ENCODE data around the gene ADSS1. TPM values are rescaled to one million over a fixed set of nuclear protein-coding genes. Genes with fewer than 3 reads are reported as not detected.

The ADSS1 gene
- total RNA-seq, 5 donors from 2014 or later (not counting 1 experiment from before 2014, with no cell fraction given): 2.4 to 5.7 (median 3.5) TPM

- Histone ChIP-seq H3K27me3 (replicated peaks in 1 of 2; ENCODE audit: control insufficient read depth in 2 of 2, extremely low read depth in 1 of 2, insufficient read depth in 2 of 2, low read length in 1 of 2) (peaks cover 0 to 31% of the 10 kb centered on the region in 2 experiments), H3K27ac (ENCODE audit: low read length) (no peak overlapping the region), H3K9me3 (no peaks in the 10 kb centered on the region), H3K4me1 (ENCODE audit: control insufficient read depth in 1 of 2, extremely low read depth in 1 of 2, insufficient read depth in 2 of 2, low read length in 2 of 2) (peaks cover 10 to 25% of the 10 kb centered on the region in 2 experiments), H3K4me3 (ENCODE audit: control insufficient read depth in 1 of 2, extremely low read depth in 1 of 2, low read length in 1 of 2) (peak overlapping the region; percentile 53 to 70), H3K36me3 (ENCODE audit: control insufficient read depth in 2 of 2, extremely low read depth in 1 of 2, insufficient read depth in 1 of 2, low read length in 1 of 2) (no peaks in the 10 kb centered on the region)
- peak in 3 of 4 experiments; percentile 1 to 3 (median 1) for ATAC-seq (replicated peaks in 1 of 4)
- Mint-ChIP-seq H3K9me3 (no peaks in the 10 kb centered on the region), H3K27ac (no peak overlapping the region), H3K36me3 (no peaks in the 10 kb centered on the region), H3K4me1 (peaks cover 5 to 22% (median 12%) of the 10 kb centered on the region in 3 donors), H3K4me3 (peak overlapping the region; percentile 70 to 81 (median 81)), H3K27me3 (no peaks in the 10 kb centered on the region)
- ChIA-PET POLR2A (no interaction called here), CTCF (no interaction called here)
- no peak for DNase-seq
- 48% methylated on average over 10 of the region's 13 CpGs for WGBS (ENCODE audit: insufficient coverage)
Observed at GRCh38 chr14:104678346-104678745, 45.7 kb upstream of the ADSS1 start.

- CTCF ChIA-PET: no interaction called here
- H3K9me3 ChIP-seq: no peaks in the 10 kb centered on the region
- H3K27ac ChIP-seq (ENCODE audit: low read length): no peak overlapping the region
- H3K4me3 Mint-ChIP-seq: peak overlapping the region in 2 of 3 donors; percentile 24 to 81
- H3K27me3 ChIP-seq (replicated peaks in 1 of 2; ENCODE audit: control insufficient read depth in 2 of 2, extremely low read depth in 1 of 2, insufficient read depth in 2 of 2, low read length in 1 of 2): peaks cover 0 to 31% of the 10 kb centered on the region in 2 experiments
- H3K4me1 Mint-ChIP-seq: peaks cover 5 to 20% (median 10%) of the 10 kb centered on the region in 3 donors
- no peaks in the 10 kb centered on the region for H3K36me3 ChIP-seq (ENCODE audit: control insufficient read depth in 2 of 2, extremely low read depth in 1 of 2, insufficient read depth in 1 of 2, low read length in 1 of 2)
- no peaks in the 10 kb centered on the region for H3K27me3 Mint-ChIP-seq
- H3K9me3 Mint-ChIP-seq: no peaks in the 10 kb centered on the region
- peaks cover 10 to 25% of the 10 kb centered on the region in 2 experiments for H3K4me1 ChIP-seq (ENCODE audit: control insufficient read depth in 1 of 2, extremely low read depth in 1 of 2, insufficient read depth in 2 of 2, low read length in 2 of 2)
- 94% methylated on average over 15 of the region's 18 CpGs for WGBS (ENCODE audit: insufficient coverage)
- POLR2A ChIA-PET: no interaction called here
- ATAC-seq (replicated peaks in 1 of 4): no peak
- no peak for DNase-seq
- no peak overlapping the region for H3K27ac Mint-ChIP-seq
- no peaks in the 10 kb centered on the region for H3K36me3 Mint-ChIP-seq
- H3K4me3 ChIP-seq (ENCODE audit: control insufficient read depth in 1 of 2, extremely low read depth in 1 of 2, low read length in 1 of 2): no peak overlapping the region
Observed at GRCh38 chr14:104678901-104679705, 44.9 kb upstream of the ADSS1 start.

GRCh38 chr14:104680056-104680805 lies 43.8 kb upstream of the ADSS1 start:
- no peak for DNase-seq
- no peak overlapping the region for H3K4me3 Mint-ChIP-seq
- Histone ChIP-seq H3K27me3 (replicated peaks in 1 of 2; ENCODE audit: control insufficient read depth in 2 of 2, extremely low read depth in 1 of 2, insufficient read depth in 2 of 2, low read length in 1 of 2) (peaks cover 0 to 31% of the 10 kb centered on the region in 2 experiments), H3K4me1 (ENCODE audit: control insufficient read depth in 1 of 2, extremely low read depth in 1 of 2, insufficient read depth in 2 of 2, low read length in 2 of 2) (peaks cover 13 to 28% of the 10 kb centered on the region in 2 experiments), H3K9me3 (no peaks in the 10 kb centered on the region), H3K36me3 (ENCODE audit: control insufficient read depth in 2 of 2, extremely low read depth in 1 of 2, insufficient read depth in 1 of 2, low read length in 1 of 2) (no peaks in the 10 kb centered on the region), H3K27ac (ENCODE audit: low read length) (no peak overlapping the region), H3K4me3 (ENCODE audit: control insufficient read depth in 1 of 2, extremely low read depth in 1 of 2, low read length in 1 of 2) (no peak overlapping the region)
- no peak for ATAC-seq (replicated peaks in 1 of 4)
- no peaks in the 10 kb centered on the region for H3K36me3 Mint-ChIP-seq
- 87% methylated on average over 21 of the region's 21 CpGs for WGBS (ENCODE audit: insufficient coverage)
- H3K27me3 Mint-ChIP-seq: no peaks in the 10 kb centered on the region
- peaks cover 11 to 28% (median 17%) of the 10 kb centered on the region in 3 donors for H3K4me1 Mint-ChIP-seq
- ChIA-PET POLR2A (no interaction called here), CTCF (no interaction called here)
- H3K9me3 Mint-ChIP-seq: no peaks in the 10 kb centered on the region
- H3K27ac Mint-ChIP-seq: peak overlapping the region in 1 of 2 donors; percentile 66

- ATAC-seq (replicated peaks in 1 of 4) (no peak), DNase-seq (no peak)
- Mint-ChIP-seq H3K27me3 (no peaks in the 10 kb centered on the region), H3K9me3 (no peaks in the 10 kb centered on the region), H3K4me3 (no peak overlapping the region), H3K36me3 (no peaks in the 10 kb centered on the region), H3K4me1 (peaks cover 16 to 33% (median 18%) of the 10 kb centered on the region in 3 donors), H3K27ac (no peak overlapping the region)
- POLR2A ChIA-PET: no interaction called here
- CTCF ChIA-PET: no interaction called here
- H3K9me3 ChIP-seq: no peaks in the 10 kb centered on the region
- H3K27me3 ChIP-seq (replicated peaks in 1 of 2; ENCODE audit: control insufficient read depth in 2 of 2, extremely low read depth in 1 of 2, insufficient read depth in 2 of 2, low read length in 1 of 2): peaks cover 0 to 31% of the 10 kb centered on the region in 2 experiments
- H3K4me1 ChIP-seq (ENCODE audit: control insufficient read depth in 1 of 2, extremely low read depth in 1 of 2, insufficient read depth in 2 of 2, low read length in 2 of 2): peaks cover 13 to 29% of the 10 kb centered on the region in 2 experiments
- WGBS (ENCODE audit: insufficient coverage): 83% methylated on average over 22 of the region's 26 CpGs
- no peak overlapping the region for H3K4me3 ChIP-seq (ENCODE audit: control insufficient read depth in 1 of 2, extremely low read depth in 1 of 2, low read length in 1 of 2)
- no peak overlapping the region for H3K27ac ChIP-seq (ENCODE audit: low read length)
- H3K36me3 ChIP-seq (ENCODE audit: control insufficient read depth in 2 of 2, extremely low read depth in 1 of 2, insufficient read depth in 1 of 2, low read length in 1 of 2): no peaks in the 10 kb centered on the region
Observed at GRCh38 chr14:104680806-104681688, 43.0 kb upstream of the ADSS1 start.

- Histone ChIP-seq H3K27me3 (replicated peaks in 1 of 2; ENCODE audit: control insufficient read depth in 2 of 2, extremely low read depth in 1 of 2, insufficient read depth in 2 of 2, low read length in 1 of 2) (peaks cover 0 to 31% of the 10 kb centered on the region in 2 experiments), H3K4me3 (ENCODE audit: control insufficient read depth in 1 of 2, extremely low read depth in 1 of 2, low read length in 1 of 2) (no peak overlapping the region), H3K9me3 (no peaks in the 10 kb centered on the region), H3K36me3 (ENCODE audit: control insufficient read depth in 2 of 2, extremely low read depth in 1 of 2, insufficient read depth in 1 of 2, low read length in 1 of 2) (no peaks in the 10 kb centered on the region), H3K4me1 (ENCODE audit: control insufficient read depth in 1 of 2, extremely low read depth in 1 of 2, insufficient read depth in 2 of 2, low read length in 2 of 2) (peaks cover 14 to 32% of the 10 kb centered on the region in 2 experiments), H3K27ac (ENCODE audit: low read length) (no peak overlapping the region)
- no peak for ATAC-seq (replicated peaks in 1 of 4)
- no peak overlapping the region for H3K4me3 Mint-ChIP-seq
- peaks cover 21 to 39% (median 24%) of the 10 kb centered on the region in 3 donors for H3K4me1 Mint-ChIP-seq
- ChIA-PET CTCF (no interaction called here), POLR2A (no interaction called here)
- no peaks in the 10 kb centered on the region for H3K27me3 Mint-ChIP-seq
- 86% methylated on average over 10 of the region's 11 CpGs for WGBS (ENCODE audit: insufficient coverage)
- no peak overlapping the region for H3K27ac Mint-ChIP-seq
- no peak for DNase-seq
- no peaks in the 10 kb centered on the region for H3K36me3 Mint-ChIP-seq
- H3K9me3 Mint-ChIP-seq: no peaks in the 10 kb centered on the region
Observed at GRCh38 chr14:104681689-104682074, 42.3 kb upstream of the ADSS1 start.

GRCh38 chr14:104682107-104682593 lies 41.9 kb upstream of the ADSS1 start:
- no peak overlapping the region for H3K4me3 Mint-ChIP-seq
- H3K36me3 Mint-ChIP-seq: no peaks in the 10 kb centered on the region
- H3K4me1 Mint-ChIP-seq: peaks cover 23 to 42% (median 29%) of the 10 kb centered on the region in 3 donors
- DNase-seq: no peak
- no peaks in the 10 kb centered on the region for H3K9me3 ChIP-seq
- no peak overlapping the region for H3K27ac ChIP-seq (ENCODE audit: low read length)
- H3K9me3 Mint-ChIP-seq: no peaks in the 10 kb centered on the region
- ATAC-seq (replicated peaks in 1 of 4): no peak
- ChIA-PET CTCF (no interaction called here), POLR2A (no interaction called here)
- WGBS (ENCODE audit: insufficient coverage): 89% methylated on average over 11 of the region's 12 CpGs
- H3K27me3 Mint-ChIP-seq: no peaks in the 10 kb centered on the region
- no peak overlapping the region for H3K27ac Mint-ChIP-seq
- H3K27me3 ChIP-seq (replicated peaks in 1 of 2; ENCODE audit: control insufficient read depth in 2 of 2, extremely low read depth in 1 of 2, insufficient read depth in 2 of 2, low read length in 1 of 2): peaks cover 0 to 28% of the 10 kb centered on the region in 2 experiments
- H3K4me3 ChIP-seq (ENCODE audit: control insufficient read depth in 1 of 2, extremely low read depth in 1 of 2, low read length in 1 of 2): no peak overlapping the region
- H3K4me1 ChIP-seq (ENCODE audit: control insufficient read depth in 1 of 2, extremely low read depth in 1 of 2, insufficient read depth in 2 of 2, low read length in 2 of 2): peaks cover 15 to 32% of the 10 kb centered on the region in 2 experiments
- H3K36me3 ChIP-seq (ENCODE audit: control insufficient read depth in 2 of 2, extremely low read depth in 1 of 2, insufficient read depth in 1 of 2, low read length in 1 of 2): no peaks in the 10 kb centered on the region

All from T-cell (primary cell).